Activated CD4-positive, alpha-beta T cell treated with anti-CD3 and anti-CD28 coated beads, Interleukin-2, amount 50 U/mL, for 16 hours (primary cell): Measurements from ENCODE around the gene SORD.
"Not testable (repeated sequence)": the region's sequence is repeated elsewhere in the genome, so short reads cannot be mapped to it uniquely, and the experiment has no call there.

Experiments used
- DNase-seq: peaks from one replicate; pipeline ENCODE4 v3.0.0-alpha.2; 2020

Gene SORD

DNA sequence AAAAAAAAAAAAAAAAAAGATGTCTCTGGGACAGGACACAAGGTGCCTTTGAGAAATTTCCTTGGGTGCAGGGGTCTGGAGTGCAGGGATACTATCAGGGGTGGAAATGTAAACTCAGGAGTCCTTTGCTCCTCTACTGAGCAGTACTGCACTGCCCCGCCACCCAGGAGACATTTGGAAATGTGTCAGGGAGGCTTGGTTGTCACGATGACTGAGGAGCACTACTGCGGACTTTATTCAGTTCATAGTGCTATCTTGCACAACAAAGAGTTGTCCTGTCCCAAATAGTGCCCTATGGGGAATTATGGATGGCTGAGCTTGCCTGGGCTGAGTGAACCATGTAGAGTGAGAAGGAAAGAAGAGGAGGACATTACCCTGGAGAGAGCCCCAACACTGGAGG, 2.6 kb downstream of the SORD start:
- not testable (repeated sequence) for DNase-seq

DNA sequence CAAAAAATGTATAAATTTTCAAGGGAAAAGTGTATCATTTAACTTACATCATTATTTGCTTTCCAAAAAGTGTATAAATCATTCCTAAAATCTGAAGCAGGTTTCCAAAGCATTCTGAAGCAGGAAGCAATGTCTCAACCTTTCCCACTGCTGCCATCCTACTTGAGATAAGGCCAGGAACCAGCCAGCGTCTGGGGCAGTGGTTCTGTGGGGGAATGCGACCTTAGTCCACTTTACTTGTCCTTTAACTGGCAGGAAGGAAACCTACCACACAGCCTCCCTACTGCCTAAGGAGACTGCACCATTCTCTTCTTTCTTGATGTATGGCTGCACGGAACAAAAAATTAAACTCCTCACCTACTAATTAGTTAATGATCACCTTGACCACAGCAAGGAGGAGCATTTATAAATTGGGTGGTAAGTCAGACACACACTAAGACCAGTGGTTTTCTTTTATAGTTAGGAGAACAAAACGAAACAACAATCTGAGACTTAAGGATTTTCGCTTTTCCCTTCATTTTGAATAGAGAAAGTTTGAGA, 3.7 kb downstream of the SORD start:
- no peak for DNase-seq

DNA sequence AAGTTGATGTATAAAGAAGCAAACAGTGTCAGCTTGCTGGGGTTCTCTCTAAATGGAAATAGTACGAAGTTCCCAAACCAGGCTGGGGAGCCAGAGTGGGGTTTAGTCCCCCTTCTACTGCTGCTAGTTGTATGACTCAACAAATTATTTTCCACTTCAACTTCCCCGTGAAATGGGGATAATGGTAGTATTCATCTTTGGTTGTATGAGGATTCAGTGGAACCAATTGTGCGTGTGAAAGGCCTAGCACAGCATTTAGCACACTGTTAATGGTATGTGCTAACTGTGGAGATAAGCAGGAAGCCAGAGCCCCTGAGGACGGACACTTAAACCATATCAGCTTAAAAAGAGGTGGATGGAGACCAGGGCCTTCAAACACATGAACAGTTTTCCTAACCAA, 4.2 kb downstream of the SORD start:
- no peak for DNase-seq

DNA sequence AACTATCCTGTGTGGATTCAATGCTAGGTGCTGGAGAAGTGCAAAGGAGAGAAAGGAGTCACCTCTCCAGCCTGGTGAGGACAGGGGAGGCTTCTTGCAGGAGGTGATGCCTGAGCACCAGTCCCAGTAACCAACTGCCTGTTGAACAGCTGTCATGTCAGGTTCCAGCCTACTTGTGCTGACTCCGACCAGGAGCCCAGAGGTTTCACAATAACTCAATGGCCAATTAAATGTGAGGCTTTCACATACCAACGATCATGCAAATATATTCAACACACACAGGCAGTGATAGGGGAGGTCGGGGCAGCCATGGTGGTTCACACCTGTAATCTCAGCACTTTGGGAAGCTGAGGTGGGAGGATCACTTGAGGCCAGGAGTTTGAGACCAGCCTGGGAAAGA, 7.7 kb downstream of the SORD start:
- no peak for DNase-seq

DNA sequence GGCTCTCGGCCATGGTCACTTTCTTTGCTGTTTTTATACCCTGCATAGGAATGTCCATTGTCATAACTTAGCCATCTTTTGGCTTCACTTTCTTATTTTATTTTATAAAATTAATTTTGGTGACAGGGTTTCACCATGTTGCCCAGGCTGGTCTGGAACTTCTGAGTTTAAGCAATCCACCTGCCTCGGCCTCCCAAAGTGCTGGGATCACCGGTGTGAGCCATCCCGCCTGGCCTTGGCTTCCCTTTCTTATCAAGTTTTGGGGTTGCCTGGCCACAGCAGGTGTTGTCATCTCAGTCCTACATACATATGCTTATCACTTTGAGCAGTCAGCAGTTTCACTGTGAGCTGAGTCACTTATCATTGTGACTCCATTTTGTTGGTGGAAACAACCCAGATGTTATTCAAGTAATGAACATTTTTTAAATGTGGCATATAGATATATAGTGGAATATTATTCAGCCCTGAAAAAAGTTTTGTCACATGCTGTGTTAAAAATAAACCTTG, 8.6 kb downstream of the SORD start:
- not testable (repeated sequence) for DNase-seq

DNA sequence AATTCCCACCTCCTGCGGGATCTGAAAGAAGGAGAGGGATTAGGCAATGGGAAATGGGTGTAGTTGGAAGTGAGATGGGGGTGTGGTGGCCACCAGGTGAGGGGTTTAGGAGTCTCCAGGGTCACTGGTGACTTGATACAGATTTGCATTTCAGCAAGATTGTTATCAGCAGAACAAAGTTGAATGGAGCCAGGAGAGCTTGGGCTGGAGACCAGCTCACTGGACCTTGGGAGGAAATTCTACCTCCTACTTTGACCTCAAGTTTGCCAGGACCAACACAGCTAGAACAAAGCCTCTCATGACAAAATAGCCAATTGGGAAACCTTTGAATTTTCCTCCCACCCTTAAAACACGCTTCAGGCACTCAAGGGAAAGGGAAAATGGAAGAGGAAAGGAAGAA, 9.5 kb downstream of the SORD start:
- DNase-seq, result not testable (repeated sequence)

DNA sequence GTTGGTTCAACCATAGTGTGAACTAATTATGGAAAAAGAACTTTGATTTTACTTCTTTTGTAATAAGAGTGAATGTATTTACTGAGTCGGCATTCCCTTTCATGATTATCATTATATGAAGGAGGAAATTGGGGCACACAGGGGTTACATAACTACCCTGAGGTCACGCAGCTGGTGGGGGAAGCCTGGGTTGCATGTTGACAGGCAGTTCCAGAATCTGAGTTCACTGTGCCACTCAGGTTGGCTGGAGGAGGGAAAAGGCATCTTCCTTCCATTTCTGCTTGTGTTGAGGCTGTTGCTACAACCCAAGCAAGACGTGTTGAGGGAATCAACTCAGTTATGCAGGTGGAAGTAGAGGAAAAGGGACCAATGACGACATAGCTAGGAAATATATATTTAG, 11.1 kb downstream of the SORD start:
- not testable (repeated sequence) for DNase-seq

DNA sequence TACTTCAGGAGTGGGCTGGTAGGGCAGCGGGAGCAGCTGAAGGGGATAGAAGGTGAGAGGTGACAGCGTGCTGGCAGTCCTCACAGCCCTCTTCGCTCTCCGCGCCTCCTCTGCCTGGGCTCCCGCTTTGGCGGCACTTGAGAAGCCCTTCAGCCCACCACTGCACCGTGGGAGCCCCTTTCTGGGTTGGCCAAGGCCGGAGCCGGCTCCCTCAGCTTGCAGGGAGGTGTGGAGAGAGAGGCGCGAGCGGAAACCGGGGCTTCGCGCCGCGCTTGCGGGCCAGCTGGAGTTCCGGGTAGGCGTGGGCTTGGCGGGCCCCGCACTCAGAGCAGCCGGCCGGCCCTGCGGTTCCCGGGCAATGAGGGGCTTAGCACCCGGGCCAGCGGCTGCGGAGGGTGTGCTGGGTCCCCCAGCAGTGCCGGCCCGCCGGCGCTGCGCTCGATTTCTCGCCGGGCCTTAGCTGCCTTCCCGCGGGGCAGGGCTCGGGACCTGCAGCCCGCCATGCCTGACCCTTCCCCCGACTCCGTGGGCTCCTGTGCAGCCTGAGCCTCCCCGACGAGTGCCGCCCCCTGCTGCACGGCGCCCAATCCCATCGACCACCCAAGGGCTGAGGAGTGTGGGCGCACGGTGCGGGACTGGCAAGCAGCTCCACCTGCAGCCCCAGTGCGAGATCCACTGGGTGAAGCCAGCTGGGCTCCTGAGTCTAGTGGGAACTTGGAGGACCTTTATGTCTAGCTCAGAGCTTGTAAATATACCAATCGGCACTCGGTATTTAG, 11.8 kb downstream of the SORD start:
- not testable (repeated sequence) for DNase-seq

DNA sequence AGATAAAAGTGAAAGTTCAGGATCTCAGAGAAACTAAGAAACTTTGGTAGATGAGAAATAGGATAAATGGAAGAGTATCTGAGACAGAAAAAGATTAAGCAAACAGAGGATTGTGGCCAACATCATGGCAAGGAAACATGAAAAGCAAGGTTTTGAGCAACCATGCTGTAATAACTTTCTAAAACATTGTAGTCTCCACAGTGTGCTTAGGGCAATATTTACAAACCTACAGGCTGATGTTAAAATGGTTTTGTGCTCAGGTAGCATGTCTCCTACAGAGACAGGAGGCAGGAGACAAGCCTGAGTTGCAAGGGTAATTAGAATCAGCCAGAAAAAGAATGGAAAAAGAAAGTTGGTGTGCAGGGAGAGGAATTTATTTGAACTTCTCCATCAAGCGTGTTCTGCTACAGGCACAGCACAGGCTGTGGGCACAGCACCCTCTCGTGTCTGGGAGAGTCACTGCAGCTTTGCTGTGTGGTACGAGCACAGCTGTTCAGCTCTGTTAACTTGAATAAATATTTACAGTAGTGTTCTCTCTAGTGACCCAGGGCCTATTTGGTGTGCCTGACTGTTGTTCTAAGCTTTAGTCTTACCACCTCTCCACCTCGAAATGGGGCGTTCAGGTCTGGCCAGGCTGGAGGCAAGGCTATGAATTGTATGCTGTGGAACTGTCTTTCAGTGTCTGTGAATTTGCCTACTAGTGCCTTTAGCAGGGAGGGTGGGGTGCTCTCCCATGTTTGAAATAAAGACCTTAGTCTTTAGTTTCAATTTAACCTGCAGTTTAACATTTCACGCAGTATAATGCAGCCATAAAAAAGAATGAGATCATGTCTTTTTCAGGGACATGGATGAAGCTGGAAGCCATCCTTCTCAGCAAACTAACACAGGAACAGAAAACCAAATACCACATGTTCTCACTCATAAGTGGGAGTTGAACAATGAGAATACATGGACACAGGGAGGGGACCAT, 14.1 kb downstream of the SORD start:
- DNase-seq, result peak; percentile 76

DNA sequence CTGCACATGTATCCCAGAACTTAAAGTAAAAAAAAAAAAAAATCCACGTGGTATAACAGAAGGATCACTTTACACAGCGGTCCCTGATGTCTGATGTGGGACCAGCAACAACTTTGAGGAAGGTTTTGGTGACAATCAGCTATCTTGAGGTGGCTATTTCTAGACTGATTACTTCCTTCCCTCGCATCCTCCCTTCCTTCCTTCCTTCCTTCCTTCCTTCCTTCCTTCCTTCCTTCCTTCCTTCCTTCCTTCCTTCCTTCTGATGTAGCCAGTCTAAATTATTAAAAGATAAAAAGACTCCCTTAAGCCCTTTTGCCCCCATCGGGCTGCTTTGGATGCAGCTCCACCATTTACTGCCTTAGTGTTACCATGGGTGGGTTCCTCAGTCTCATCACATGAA, 14.9 kb downstream of the SORD start:
- DNase-seq, result no peak

DNA sequence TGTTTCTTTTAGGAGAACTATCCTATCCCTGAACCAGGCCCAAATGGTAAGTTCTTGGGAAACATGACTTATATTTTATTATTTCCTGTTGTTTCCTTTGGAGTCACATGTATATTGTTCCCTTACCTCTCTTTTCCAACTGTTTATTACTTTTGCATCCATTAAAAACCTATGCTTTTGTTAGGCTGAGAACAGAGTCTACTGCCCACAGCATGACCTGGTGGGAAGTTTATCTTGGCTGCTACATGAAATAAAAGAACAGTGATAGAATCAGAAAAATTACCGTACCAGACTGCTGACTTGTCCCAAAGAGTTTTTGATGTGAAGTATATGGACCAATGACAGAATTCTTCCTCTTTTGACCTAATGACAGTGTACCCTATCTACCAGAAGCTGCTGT, 17.4 kb downstream of the SORD start:
- not testable (repeated sequence) for DNase-seq

DNA sequence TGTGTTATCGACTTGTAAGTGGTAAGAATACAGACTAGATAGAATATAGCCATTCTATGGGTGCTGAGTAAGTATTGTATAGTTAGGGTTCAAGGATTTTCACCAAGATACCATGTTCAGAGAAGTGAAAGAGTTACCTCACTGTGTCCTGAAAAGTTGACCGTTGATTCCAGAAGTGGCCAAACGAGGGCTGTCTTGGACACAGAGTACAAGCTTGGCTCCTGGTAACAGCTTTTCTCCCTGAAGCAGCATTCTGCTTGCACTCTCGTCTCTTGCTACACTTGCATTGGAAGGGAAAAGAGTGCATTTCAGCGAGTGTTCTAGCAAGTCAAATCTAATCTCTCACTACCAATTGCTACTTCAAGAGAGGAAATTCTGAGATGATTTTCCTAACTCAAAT, 18.5 kb downstream of the SORD start:
- DNase-seq, result not testable (repeated sequence)

DNA sequence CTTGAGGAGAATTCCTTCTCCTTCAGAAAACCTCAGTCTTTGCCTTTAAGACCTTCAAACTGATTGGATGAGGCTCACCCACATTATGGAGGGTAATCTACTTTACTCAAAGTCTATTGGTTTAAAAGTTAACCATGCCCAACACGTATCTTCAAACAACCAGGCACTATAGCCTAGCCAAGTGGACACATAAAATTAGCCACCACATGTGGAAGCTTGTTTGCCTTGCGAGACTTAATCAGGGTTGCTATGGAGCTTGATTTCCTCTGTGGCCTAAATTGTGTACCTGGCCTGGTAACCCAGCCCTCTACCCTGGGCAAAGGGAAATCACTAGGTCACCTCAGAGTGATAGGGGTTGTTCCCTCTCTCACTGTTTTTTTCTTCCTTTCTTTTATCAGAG, 19.9 kb downstream of the SORD start:
- DNase-seq, result not testable (repeated sequence)

DNA sequence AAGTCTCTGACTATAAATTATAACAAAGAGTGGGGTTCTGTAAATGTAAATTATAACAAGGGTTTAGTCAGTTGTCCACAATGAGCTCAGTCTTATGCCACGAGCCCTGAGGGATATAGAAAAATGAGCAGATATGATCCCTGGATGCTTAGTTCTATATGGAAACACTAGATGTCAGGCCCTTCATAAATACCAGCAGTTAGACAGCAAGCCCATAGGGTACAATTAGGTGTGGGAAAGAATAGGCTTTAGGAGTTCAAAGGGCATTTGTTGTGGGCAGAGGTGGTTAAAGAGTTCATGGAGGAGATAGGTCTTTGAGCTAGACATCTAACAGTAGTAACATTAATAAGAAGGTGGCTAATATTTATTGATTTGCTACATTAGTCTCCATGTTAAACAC, 21.3 kb downstream of the SORD start:
- not testable (repeated sequence) for DNase-seq

DNA sequence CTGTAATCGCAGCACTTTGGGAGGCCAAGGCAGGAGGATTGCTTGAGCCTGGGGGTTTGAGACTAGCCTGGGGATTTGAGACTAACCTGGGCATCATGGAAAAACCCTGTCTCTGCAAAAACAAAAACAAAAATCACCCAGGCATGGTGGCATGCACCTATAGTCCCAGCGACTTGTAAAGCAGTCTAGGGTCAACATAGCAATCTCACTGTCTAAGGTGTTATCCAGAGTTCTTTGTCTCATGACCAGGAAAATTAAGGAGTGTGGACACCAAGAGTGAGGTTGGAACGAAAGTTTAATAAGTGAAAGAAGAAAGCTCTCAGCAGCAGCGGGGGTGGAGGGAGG, 25.4 kb downstream of the SORD start:
- not testable (repeated sequence) for DNase-seq

DNA sequence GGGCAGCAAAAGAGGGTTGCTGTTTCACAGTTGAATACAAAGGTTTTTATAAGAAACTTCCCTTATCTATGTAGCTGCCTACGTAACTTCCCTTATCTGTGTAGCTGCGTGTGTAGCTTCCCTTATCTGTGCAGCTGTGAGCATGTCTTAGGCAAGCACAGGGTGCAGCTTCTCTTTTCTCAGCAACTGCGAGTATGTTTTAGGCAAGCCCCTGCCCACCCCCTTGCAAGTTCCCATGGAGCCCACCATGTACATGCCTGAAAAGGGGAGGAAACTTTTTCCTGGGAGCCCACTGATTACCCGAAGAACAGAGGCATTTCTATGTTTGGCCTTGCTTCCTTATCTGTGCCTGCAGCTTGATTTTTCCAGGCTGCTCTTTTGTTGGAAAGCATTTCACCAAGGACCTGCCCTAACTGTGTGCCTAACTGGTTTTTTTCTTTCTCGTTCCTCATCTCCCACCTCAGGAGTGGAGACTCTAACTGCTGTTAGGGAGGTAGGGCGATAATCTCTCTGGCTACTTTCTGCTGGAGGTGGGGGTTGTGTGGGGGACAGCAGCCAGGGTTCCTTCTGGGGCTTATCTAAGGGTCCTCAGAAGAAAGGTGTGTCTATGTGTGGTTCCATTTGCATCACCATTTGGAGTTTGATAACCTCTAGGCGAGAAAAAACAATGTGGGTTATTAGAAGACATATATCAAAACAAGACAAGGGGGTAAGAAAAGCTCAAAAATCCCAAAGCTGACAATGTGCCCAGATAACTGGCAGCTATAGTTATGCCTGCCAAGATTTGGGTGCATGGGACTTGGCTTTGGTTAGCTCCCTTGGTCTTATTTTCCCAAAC, 26.0 kb downstream of the SORD start:
- no peak for DNase-seq

DNA sequence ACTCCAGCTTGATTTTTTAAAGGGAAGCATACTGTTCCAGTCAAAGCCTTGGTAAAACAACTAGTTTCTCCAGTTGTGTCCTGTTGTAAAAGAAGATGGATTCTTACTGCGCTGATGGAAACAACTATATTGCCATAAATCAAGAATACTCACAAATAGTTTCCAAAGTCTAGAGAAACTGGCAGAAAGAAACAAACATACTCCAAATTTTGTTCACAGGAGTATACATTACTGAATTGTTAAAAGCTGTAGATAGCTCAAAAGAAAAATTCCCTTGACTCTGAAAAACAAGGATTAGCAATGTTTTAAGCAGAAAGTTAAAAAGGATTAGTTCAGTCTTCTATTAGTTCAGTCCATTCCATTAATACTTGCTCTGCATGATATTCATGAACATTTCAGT, 27.6 kb downstream of the SORD start:
- no peak for DNase-seq

DNA sequence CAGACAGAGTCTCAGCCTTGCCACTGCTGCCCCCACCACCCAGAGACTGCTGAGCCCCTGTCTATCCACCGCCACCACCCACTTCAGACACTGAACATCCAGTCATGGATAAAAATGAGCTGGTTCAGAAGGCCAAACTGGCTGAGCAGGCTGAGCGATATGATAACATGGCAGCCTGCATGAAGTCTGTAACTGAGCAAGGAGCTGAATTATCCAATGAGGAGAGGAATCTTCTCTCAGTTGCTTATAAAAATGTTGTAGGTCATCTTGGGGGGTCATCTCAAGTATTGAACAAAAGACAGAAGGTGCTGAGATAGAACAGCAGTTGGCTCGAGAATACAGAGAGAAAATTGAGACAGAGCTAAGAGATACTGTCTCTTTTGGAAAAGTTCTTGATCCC, 29.7 kb downstream of the SORD start:
- not testable (repeated sequence) for DNase-seq

DNA sequence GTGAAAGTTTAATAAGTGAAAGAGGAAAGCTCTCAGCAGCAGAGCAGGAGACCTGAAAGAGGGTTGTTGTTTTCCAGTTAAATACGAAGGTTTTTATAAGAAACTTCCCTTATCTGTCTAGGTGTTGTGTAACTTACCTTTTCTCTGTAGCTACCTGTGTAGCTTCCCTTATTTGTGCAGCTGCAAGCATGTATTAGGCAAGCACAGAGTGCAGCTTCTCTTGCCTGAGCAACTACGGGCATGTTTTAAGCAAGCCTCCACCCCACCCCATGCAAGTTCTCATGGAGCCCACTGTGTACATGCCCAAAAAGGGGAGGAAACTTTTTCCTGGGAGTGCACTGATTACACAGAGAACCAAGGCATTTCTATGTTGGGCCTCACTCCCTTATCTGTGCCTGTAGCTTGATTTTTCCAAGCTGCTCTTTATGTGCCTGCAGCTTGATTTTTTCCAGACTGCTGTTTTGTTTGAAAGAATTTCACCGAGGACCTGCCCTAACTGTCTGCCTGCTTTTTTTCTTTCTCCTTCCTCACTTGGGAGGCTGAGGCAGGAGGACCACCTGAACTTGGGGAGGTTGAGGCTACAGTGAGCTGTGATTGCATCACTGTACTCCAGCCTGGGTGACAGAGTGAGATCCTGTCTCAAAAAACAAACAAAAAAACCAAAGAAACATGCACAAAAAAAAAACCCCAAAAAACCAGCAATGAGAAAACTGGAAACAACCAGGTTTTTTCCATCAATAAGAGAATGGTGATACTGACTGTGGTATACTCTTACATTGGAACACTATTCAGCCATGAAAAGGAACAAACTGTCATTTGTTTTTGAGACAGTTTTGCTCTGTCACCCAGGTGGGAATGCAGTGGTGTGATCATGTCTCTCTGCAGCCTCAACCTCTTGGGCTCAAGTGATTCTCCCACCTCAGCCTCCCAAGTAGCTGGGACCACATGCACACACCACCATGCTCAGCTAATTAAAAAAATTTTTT, 36.0 kb downstream of the SORD start:
- DNase-seq, result not testable (repeated sequence)

DNA sequence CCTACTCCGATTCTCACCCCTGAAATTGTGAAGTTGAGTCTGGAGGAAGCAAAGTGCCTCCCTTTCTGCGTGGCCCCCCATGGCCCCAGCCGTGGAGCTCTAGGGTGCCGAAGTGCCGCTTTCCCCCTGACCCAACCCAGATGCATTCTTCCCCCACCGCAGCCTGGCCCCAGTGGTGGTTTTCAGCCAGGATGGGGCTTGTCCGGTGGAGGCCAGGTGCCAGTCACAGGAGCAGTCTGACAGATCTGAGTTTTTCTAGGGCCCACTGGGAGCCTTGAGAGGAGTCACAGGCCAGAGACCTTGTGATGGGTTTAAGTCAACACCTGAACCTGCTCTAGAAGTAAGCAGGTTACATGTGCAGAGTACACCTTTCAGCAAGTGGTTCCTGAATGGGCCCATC, 39.3 kb downstream of the SORD start:
- DNase-seq, result not testable (repeated sequence)

DNA sequence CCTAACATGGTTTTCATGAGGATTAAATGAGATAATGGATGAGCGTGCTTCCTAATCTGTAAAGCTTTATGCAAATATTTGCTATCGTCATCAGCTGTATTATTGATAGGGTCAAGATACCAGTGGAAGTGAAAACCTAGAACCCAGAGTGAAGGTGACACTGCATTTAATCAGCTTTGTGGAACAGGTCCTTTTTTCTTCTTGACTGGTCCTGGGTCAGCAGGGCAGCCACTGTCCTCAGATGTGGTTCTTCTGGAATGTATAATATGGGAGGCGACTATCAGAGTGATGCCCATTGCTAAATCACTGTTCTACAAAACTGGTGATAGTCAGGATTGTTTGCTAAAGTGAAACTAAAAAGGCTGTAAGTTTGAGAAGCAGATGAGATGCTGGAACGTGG, 41.4 kb downstream of the SORD start:
- DNase-seq, result no peak
